ENCODE results near the gene TERT. TPM values are rescaled to one million over a fixed set of nuclear protein-coding genes. Genes with fewer than 3 reads are reported as not detected.

TERT gene
- total and polyA plus RNA-seq, 2 of the 13 experiments (the other 11 are each of a cell fraction or from before 2014, with no cell fraction given) = 4.3 to 5.9 TPM

- TF ChIP-seq RNF219 (CRISPR knock-in tag; IDR thresholded peaks at IDR 0.05) (no peak), ZNF878 (CRISPR knock-in tag; IDR thresholded peaks at IDR 0.05) (no peak), ZBTB42 (CRISPR knock-in tag; IDR thresholded peaks at IDR 0.05) (peak; percentile 85; the same call in 1 of the 2 replicates), FOXO4 (CRISPR knock-in tag; conservative IDR thresholded peaks at IDR 0.05) (0 out of 2 replicates have a peak, but pooled peaks have one; percentile 57), ZNF326 (CRISPR knock-in tag; IDR thresholded peaks at IDR 0.05; ENCODE audit: borderline replicate concordance) (no peak), ZNF580 (CRISPR knock-in tag; IDR thresholded peaks at IDR 0.05; ENCODE audit: borderline replicate concordance, low read depth) (no peak), HNF4A (CRISPR knock-in tag; IDR thresholded peaks at IDR 0.05) (peak; percentile 15; the same call in 1 of the 2 replicates), PRDM15 (CRISPR knock-in tag; IDR thresholded peaks at IDR 0.05) (no peak), ZNF883 (CRISPR knock-in tag; IDR thresholded peaks at IDR 0.05; ENCODE audit: not compliant biosample characterization) (no peak), FOXC1 (CRISPR knock-in tag; IDR thresholded peaks at IDR 0.05; ENCODE audit: borderline replicate concordance) (no peak), ZNF687 (CRISPR knock-in tag; IDR thresholded peaks at IDR 0.05) (peak; percentile 70)
Observed at GRCh38 chr5:1295650-1296037, 776 bp upstream of the TERT start (continued).

Measured in HepG2 (cell line).